VCaP (cell line): Measurements from ENCODE around the gene MRPS31.

Source experiments
- H3K27ac ChIP-seq: fragments of 450-650 bp; 2 replicates; pipeline ENCODE4 v1.5.1; 2017
- CTCF ChIP-seq: fragments of 450-650 bp; conservative IDR thresholded peaks from 2 replicates; pipeline ENCODE4 v1.5.1; 2017; ENCODE audit warnings: mild to moderate bottlenecking, moderate library complexity

The MRPS31 gene

DNA sequence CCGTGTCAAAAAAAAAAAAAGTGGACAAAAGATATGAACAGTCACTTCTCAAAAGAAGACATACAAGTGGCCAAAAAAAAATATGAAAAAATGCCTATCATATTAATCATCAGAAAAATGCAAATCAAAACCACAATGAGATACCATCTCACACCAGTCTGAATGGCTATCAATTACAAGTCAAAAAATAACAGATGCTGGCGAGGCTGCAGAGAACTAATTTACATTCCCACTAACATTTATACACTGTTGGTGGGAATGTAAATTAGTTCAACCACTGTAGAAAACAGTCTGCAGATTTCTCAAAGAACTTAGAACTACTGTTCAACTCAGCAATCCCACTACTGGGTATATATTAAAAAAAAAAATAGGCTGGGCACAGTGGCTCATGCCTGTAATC lies 78.0 kb downstream of the MRPS31 start:
- H3K27ac ChIP-seq: no peak overlapping the region
- TF ChIP-seq CTCF: no peak

DNA sequence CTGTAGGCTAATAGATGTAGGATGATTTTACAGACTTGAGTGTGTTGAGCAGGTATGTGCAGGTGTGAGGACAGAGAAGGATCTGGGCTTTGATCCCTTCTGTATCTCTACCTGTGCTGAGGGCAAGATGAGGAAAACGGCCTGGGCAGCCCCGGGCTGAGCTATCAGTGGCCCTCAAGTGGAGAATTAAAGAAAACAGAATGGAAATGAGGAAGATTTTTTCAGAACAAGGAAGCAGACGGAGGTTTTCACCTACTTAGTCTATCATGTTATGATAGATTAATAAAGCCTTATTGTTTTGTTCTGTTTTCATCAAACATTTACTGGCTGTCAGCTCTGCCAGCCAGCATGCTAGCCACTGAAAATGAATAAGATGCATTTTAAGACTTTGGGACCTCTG lies 82.2 kb downstream of the MRPS31 start:
- H3K27ac ChIP-seq: no peak overlapping the region
- no peak for TF ChIP-seq CTCF

- TF ChIP-seq CTCF: peak; percentile 68
- no peak overlapping the region for H3K27ac ChIP-seq
These were observed 88.3 kb downstream of the MRPS31 start for GRCh38 chr13:40682449-40683240.

- no peak overlapping the region for H3K27ac ChIP-seq
- TF ChIP-seq CTCF: no peak
These were observed 89.4 kb downstream of the MRPS31 start for GRCh38 chr13:40681341-40682146.

DNA sequence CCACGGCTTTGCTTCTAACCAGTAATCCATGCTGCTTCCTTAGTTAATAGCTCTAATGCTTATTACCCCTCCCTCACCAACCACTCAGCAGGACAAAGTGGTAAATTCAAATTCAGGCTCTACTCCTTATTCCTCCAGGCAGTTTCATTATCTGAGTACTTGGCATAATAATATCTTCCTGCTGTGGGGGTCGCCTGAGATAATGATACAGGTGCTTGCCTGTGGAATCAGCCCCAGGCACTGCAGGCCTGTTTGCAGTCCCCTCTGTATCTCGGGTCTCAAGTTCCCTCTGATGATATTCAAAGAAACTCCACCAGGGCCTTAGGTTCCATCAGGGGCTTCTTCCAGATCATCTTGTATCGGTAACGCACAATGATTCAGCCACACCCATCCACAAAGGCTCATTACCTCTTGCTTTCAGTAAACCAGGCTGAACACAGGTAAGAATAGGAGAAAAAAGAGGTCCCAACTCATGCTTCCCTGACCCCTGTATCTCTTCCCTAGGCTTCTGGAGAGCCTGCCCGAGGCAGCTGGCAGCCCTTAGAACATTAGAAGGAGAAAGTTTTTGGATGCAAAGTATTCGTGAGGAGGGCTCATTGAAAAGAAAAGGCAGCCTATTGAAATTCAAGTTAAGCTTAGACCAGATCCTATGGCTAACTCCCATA lies 90.2 kb downstream of the MRPS31 start:
- H3K27ac ChIP-seq: no peak overlapping the region

GRCh38 chr13:40679480-40679985 lies 91.5 kb downstream of the MRPS31 start:
- TF ChIP-seq CTCF: no peak

More for the DNA sequence above, 90.2 kb downstream of the MRPS31 start:
- no peak for TF ChIP-seq CTCF

More at GRCh38 chr13:40679480-40679985, 91.5 kb downstream of the MRPS31 start:
- no peak overlapping the region for H3K27ac ChIP-seq
